HepG2 (cell line): ENCODE measurements around the gene CAPN9. TPM values are rescaled to one million over a fixed set of nuclear protein-coding genes. Genes with fewer than 3 reads are reported as not detected.

ENCODE experiments used
- CHCHD3 ChIP-seq: sonication (generic); formaldehyde crosslinking; IDR thresholded peaks from 2 replicates; pipeline ENCODE4 v1.8.0; 2022; ENCODE audit warnings: mild to moderate bottlenecking, missing genetic modification reagents, moderate library complexity
- FOSL2 ChIP-seq: sonication (generic); formaldehyde crosslinking; IDR thresholded peaks from 2 replicates; pipeline ENCODE4 v1.4.0; 2020; ENCODE audit warnings: missing genetic modification reagents
- FOXJ3 ChIP-seq: sonication (generic); formaldehyde crosslinking; IDR thresholded peaks from 2 replicates; pipeline ENCODE4 v1.4.0; 2020; ENCODE audit warnings: missing genetic modification reagents, mild to moderate bottlenecking, borderline replicate concordance
- JDP2 ChIP-seq: sonication (generic); formaldehyde crosslinking; IDR thresholded peaks from 2 replicates; pipeline ENCODE4 v1.8.1; 2022; ENCODE audit warnings: missing genetic modification reagents, borderline replicate concordance
- RFX5 ChIP-seq: IDR thresholded peaks from 2 replicates; pipeline ENCODE4 v1.6.1; 2011; ENCODE audit warnings: low read depth, low read length, improper control_type of control experiment
- SKIL ChIP-seq: sonication (generic); formaldehyde crosslinking; IDR thresholded peaks from 2 replicates; pipeline ENCODE4 v1.8.0; 2022; ENCODE audit warnings: missing genetic modification reagents, mild to moderate bottlenecking, moderate library complexity, borderline replicate concordance
- SOX13 ChIP-seq, 3 experiments: fragments of 450-650 bp in 1 of 3; sonication (generic) in 1 of 3; formaldehyde crosslinking in 1 of 3; IDR thresholded peaks in 2 of 3; conservative IDR thresholded peaks in 1 of 3; 2 replicates each; pipeline versions ENCODE4 v1.5.0 to v1.6.1; 2016 to 2020; ENCODE audit warnings: antibody characterized with exemption in 1 of 3, mild to moderate bottlenecking in 1 of 3, missing compliant biosample characterization in 1 of 3, missing genetic modification reagents in 1 of 3, moderate library complexity in 1 of 3
- SP140L ChIP-seq: sonication (generic); formaldehyde crosslinking; IDR thresholded peaks from 2 replicates; pipeline ENCODE4 v1.4.0; 2020; ENCODE audit warnings: missing genetic modification reagents, borderline replicate concordance
- TEAD3 ChIP-seq: optimal IDR thresholded peaks from 2 replicates; pipeline ENCODE3; 2016; ENCODE audit warnings: borderline replicate concordance
- ZKSCAN1 ChIP-seq: fragments of 150-350 bp; IDR thresholded peaks from 2 replicates; pipeline ENCODE4 v1.6.1; 2014; ENCODE audit warnings: low read length
- ZNF362 ChIP-seq: sonication (generic); formaldehyde crosslinking; IDR thresholded peaks from 2 replicates; pipeline ENCODE4 v1.4.0; 2020; ENCODE audit warnings: missing genetic modification reagents, mild to moderate bottlenecking, borderline replicate concordance
- ZNF556 ChIP-seq: sonication (generic); formaldehyde crosslinking; IDR thresholded peaks from 2 replicates; pipeline ENCODE4 v1.4.0; 2020; ENCODE audit warnings: mild to moderate bottlenecking, missing genetic modification reagents, borderline replicate concordance
- ZNF644 ChIP-seq: IDR thresholded peaks from 2 replicates; pipeline ENCODE4 v1.6.1; 2016; ENCODE audit warnings: low read depth
- polyA plus RNA-seq, 8 experiments: library from polyadenylated mRNA; depleted of rRNA in 3 of 8; stranded (reverse) in 7 of 8; unstranded in 1 of 8; fragments of >200 nt; fragmentation: Illumina TruSeq in 4 of 8; extraction: Trizol in 4 of 8; gene quantifications; 2 replicates each; pipeline versions ENCODE4 v1.2.1 to v1.2.3, GENCODE V29; 2011 to 2016; ENCODE audit warnings: low read depth in 4 of 8, missing spikeins in 1 of 8, mixed read lengths in 1 of 8; ENCODE audit not compliant: insufficient read depth in 1 of 8
- total RNA-seq, 5 experiments: library from RNA; depleted of rRNA; stranded (reverse); fragments of >200 nt; fragmentation: Illumina TruSeq; extraction: Trizol; gene quantifications; 2 replicates each; pipeline ENCODE4 v1.2.3, GENCODE V29; 2016; ENCODE audit warnings: low read depth in 1 of 5
- TF ChIP-seq, protein P1 (sequence below): IDR thresholded peaks from 2 replicates; pipeline ENCODE4 v1.6.1; 2016; ENCODE audit warnings: missing compliant biosample characterization, missing genetic modification reagents, borderline replicate concordance
- TF ChIP-seq, protein P2 (sequence below): sonication (generic); formaldehyde crosslinking; IDR thresholded peaks from 2 replicates; pipeline ENCODE4 v1.4.0; 2020; ENCODE audit warnings: missing genetic modification reagents, mild to moderate bottlenecking, borderline replicate concordance
- TF ChIP-seq, protein P3 (sequence below): sonication (generic); formaldehyde crosslinking; IDR thresholded peaks from 2 replicates; pipeline ENCODE4 v1.8.1; 2023; ENCODE audit warnings: missing genetic modification reagents, mild to moderate bottlenecking, borderline replicate concordance
- TF ChIP-seq, protein P4 (sequence below): sonication (generic); formaldehyde crosslinking; IDR thresholded peaks from 2 replicates; pipeline ENCODE4 v1.4.0; 2020; ENCODE audit warnings: mild to moderate bottlenecking, missing genetic modification reagents, borderline replicate concordance

CAPN9 gene
- total and polyA plus RNA-seq, 2 of the 13 experiments (the other 11 are each of a cell fraction or from before 2014, with no cell fraction given) = 0.04 to 0.31 TPM

DNA sequence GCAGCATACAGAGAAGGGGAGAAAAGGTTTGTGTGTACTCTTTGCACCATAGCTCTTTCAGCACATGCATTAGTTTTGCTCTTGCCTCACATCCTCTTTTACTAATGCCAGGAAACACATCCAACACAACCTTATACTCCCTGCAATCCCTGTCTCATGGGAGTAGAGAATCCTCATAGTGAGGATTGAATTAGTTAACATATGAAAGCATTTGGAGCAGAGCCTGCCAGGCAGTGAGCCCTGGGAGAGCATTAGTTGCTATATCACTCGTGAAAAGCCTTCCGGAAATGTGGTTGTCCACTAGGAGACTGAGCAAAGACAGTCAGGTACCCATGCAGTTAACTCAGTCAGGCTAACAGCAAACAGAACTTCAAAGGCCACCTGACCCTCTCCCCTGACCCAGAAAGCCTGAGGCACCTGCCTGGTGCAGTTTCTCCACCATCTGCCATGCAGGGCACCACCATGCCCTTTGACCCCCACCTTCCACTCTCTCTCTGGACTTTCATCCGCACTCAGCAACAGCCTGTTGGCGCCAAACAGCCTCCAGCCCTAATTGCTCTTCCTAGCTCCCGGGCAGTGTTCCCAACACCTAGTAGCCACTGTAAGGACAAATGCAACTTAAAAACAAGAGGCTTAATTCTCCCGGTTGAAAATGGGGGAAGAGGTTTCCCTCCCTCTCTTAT is 18.3 kb upstream of the CAPN9 start (continued):
- TF ChIP-seq SP140L (CRISPR knock-in tag) = no peak
- TF ChIP-seq, protein P1, sequence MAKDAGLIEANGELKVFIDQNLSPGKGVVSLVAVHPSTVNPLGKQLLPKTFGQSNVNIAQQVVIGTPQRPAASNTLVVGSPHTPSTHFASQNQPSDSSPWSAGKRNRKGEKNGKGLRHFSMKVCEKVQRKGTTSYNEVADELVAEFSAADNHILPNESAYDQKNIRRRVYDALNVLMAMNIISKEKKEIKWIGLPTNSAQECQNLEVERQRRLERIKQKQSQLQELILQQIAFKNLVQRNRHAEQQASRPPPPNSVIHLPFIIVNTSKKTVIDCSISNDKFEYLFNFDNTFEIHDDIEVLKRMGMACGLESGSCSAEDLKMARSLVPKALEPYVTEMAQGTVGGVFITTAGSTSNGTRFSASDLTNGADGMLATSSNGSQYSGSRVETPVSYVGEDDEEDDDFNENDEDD (CRISPR knock-in tag) = peak; percentile 96
- TF ChIP-seq FOXJ3 = peak; percentile 85; the same call in 1 of the 2 replicates
- TF ChIP-seq, protein P2, sequence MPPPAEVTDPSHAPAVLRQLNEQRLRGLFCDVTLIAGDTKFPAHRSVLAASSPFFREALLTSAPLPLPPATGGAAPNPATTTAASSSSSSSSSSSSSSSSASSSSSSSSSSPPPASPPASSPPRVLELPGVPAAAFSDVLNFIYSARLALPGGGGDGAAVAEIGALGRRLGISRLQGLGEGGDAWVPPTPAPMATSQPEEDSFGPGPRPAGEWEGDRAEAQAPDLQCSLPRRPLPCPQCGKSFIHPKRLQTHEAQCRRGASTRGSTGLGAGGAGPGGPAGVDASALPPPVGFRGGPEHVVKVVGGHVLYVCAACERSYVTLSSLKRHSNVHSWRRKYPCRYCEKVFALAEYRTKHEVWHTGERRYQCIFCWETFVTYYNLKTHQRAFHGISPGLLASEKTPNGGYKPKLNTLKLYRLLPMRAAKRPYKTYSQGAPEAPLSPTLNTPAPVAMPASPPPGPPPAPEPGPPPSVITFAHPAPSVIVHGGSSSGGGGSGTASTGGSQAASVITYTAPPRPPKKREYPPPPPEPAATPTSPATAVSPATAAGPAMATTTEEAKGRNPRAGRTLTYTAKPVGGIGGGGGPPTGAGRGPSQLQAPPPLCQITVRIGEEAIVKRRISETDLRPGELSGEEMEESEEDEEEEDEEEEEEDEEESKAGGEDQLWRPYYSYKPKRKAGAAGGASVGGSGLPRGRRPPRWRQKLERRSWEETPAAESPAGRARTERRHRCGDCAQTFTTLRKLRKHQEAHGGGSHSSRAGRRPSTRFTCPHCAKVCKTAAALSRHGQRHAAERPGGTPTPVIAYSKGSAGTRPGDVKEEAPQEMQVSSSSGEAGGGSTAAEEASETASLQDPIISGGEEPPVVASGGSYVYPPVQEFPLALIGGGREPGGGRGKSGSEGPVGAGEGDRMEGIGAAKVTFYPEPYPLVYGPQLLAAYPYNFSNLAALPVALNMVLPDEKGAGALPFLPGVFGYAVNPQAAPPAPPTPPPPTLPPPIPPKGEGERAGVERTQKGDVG (CRISPR knock-in tag) = no peak; the same call in 1 of the 2 replicates
- TF ChIP-seq, protein P3, sequence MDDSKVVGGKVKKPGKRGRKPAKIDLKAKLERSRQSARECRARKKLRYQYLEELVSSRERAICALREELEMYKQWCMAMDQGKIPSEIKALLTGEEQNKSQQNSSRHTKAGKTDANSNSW = no peak
- TF ChIP-seq SKIL (CRISPR knock-in tag) = peak; percentile 90
- TF ChIP-seq ZNF556 = peak; percentile 75; the same call in 1 of the 2 replicates
- TF ChIP-seq RFX5 = no peak; the same call in 1 of the 2 replicates
- peak; percentile 58; the same call in 1 of the 2 replicates for TF ChIP-seq ZNF362 (CRISPR knock-in tag)
- TF ChIP-seq, protein P4, sequence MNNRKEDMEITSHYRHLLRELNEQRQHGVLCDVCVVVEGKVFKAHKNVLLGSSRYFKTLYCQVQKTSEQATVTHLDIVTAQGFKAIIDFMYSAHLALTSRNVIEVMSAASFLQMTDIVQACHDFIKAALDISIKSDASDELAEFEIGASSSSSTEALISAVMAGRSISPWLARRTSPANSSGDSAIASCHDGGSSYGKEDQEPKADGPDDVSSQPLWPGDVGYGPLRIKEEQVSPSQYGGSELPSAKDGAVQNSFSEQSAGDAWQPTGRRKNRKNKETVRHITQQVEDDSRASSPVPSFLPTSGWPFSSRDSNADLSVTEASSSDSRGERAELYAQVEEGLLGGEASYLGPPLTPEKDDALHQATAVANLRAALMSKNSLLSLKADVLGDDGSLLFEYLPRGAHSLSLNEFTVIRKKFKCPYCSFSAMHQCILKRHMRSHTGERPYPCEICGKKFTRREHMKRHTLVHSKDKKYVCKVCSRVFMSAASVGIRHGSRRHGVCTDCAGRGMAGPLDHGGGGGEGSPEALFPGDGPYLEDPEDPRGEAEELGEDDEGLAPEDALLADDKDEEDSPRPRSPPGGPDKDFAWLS (CRISPR knock-in tag) = no peak
- peak; percentile 70 for TF ChIP-seq ZKSCAN1
- no peak; the same call in 1 of the 2 replicates for TF ChIP-seq JDP2 (CRISPR knock-in tag)
- peak; percentile 90 for TF ChIP-seq ZNF644 (CRISPR knock-in tag)
- TF ChIP-seq TEAD3 (CRISPR knock-in tag) = peak; percentile 88
- TF ChIP-seq SOX13 (IDR thresholded peaks at IDR 0.05) = peak; percentile 70; the same call in 1 of the 2 replicates
- peak in 1 of 2 experiments; percentile 92; a peak in 2 of 4 replicates for TF ChIP-seq SOX13 (CRISPR knock-in tag; conservative IDR thresholded peaks at IDR 0.05 in 1 of 2, IDR thresholded peaks at IDR 0.05 in 1 of 2)
- no peak for TF ChIP-seq CHCHD3 (CRISPR knock-in tag)
- peak; percentile 83 for TF ChIP-seq FOSL2 (CRISPR knock-in tag)
